M059J (cell line): ENCODE measurements around the gene C1RL. TPM values are rescaled to one million over a fixed set of nuclear protein-coding genes. Genes with fewer than 3 reads are reported as not detected.
A peak's percentile ranks its signal among the peaks of the same experiment; 100 is the strongest.

Experiments used
- DNase-seq: peaks from one replicate; pipeline ENCODE4 v3.0.0-alpha.2; 2012; ENCODE audit warnings: low read depth
- total RNA-seq: library from RNA; depleted of rRNA; stranded (reverse); fragments of >200 nt; shearing (Covaris generic); gene quantifications from 2 replicates; pipeline ENCODE4 v1.2.3, GENCODE V29; 2014

C1RL gene
- total RNA-seq, 1 experiment from 2014 or later, result 22.1 TPM

DNA sequence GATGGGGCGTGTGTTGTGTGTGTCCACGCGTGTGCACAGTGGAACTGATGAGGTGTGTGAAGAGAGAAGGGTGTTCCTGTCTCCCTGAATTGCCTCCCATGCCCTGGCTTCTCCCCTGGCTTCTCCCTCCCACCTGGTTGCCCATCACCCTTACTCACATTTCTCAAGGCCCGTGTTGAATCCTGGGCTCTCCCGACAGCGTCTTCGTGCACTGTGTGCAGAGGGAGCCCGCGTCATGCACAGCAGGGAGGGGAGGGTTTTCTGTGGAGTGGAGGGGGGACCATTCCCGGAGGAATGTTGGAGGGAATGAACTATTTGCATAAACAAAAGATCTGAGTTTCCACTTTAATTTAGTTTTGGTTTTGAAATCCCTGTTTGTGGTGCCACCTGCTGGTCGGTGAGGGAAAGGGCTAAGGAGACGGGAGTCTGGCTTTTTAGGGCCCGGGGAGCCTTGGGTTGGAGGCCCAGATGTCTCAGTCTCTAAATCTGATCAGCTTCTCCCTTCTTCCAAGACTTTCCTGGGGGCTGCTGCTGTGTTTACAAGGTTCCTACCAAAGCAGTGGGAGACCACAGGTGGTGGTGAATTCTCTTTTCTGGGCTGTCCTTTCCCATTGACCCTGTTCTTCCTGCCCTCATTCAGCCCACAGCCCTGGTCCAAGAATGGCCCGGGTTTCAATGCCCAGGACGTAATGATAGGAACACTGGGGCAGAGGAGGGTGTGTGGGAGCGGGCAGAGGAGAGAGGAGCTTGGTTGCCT is 16.6 kb downstream of the C1RL start, which contains the start of gene C1R:
Gene C1R, minus strand, starts transcription at position 217 of the 757 bp plus-strand sequence. Its CDS starts 57 bp downstream, at position 160.
- DNase-seq, result peak; percentile 79

DNA sequence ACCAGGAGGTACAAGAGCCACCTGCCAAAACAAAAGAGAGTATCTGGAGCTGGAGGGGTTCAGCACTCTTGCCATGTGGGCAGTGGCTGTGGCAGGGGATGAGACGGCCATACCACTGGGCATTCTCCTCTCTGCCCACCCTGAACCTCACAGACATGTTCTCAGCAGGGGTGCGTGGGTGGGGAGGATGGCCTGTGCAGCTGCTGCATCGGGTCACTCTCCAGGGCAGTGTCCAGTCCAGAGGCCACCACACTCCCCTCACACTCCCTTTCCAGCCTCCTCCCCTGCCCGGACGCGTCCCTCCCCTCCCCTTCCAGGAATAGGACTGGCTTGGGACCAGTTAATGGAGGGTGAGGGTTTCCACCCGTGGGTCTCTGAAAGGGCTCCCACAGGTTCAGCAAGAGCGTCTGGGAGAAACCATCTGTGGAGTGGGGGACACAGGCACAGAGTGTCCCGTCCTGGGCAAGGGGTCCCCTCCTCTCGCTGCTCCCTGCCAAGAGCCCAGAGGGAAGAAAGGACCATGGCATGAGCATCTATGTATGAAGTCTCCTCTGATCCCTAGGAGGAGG is 17.3 kb downstream of the C1RL start:
- no peak for DNase-seq

DNA sequence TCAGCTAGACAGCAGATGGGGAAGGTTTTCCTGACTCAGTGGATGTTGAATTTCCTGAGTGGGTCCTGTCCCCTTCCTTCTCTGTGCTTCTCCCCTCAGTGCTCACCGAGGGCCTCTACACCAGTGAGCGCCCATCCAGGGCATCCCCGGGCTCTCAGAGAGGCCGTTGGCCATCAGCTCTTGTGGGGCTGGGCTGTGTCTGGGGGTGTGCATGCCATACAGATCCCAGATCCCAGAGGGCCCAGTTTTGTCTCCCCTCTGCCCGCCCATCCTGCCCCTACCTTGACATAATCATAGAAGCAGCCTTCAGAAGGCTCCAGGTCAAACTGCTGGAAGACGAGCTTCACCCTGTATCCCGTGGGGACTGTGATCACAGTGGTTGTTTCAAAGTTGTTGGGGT is 17.8 kb downstream of the C1RL start:
- no peak for DNase-seq

DNA sequence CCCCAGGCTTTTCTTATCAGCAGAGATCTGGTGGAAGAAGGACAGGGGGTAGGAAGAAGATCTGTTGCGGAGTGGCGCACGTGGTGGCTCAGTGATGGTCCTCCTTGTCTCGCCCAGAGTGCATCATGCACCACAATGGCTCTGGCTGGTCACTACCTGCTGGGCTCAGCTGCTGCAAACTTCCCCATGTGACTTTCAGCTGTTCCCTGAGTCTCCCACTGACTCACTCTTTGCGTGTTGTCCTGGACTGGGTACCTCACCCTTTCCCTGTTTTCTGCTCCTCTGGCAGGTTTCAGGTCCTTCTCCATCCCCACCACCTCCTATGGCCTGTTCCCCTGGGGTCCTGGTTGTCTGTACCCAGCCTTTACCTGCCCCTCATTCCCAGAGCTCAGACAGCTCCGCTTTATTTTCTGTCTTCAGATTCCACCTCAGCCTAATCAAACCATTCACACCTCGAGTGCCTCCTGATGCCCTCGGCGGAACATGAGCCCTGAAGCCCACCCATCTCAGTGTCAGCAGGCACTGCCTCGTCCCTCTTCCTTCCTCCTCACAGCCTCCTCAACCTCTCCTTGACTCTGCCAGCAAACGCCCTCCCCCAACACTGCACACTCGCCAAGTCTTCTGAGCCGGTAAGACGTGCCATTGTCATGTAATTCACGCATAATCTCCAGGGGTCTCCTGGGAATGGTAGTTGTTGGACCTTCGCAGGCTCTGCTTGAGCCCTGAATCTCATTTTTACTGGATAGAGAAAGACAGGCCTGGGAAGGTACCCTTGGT is 18.6 kb downstream of the C1RL start:
- DNase-seq, result no peak

DNA sequence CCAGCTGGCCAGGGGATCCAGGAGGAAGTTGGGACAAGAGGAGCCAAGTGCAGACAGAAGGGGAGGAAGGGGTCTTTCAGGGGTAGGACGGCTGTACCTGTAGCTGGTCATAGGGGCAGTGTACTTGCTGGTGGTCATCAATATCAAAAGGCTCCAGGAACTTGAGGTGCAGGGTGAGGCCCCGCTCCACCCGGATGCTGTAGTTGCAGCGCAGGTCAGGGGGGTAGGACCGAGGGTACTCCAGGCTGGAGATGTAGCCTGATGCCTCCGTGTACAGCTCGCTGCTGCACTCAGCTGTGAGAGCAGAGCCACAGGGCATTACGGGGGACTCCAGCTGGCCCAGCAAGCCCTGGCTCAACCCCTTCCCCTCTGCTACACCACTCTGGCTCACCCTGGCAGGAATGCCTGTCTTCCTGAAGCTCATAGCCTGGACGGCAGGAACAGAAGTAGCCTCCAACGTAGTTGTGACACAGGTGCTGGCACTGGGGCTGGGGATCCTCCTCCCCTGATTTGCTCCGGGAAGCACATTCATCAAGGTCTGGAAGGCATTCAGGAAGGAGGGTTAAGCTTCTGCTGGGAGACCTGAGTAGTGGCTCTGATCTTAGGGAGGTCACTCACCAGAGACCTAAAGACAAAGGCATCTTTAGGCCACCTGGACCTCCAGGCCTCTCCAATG is 19.7 kb downstream of the C1RL start:
- DNase-seq, result no peak

DNA sequence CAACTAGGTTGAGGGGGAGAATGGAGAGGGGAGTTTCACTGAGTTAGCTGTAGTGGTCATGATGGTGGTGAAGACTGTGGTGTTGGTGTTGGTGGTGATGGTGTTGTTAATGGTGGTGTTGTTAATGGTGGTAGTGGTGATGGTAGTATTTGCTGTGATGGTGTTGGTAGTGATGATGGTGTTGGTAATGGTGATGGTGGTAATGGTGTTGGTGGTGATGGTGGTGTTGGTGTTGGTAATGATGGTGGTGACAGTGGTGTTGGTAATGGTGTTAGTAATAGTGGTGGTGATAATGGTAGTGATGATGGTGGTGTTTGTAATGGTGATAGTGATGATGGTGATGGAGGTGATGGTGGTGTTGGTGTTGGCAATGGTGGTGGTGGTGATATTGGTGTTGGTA is 25.9 kb downstream of the C1RL start:
- no peak for DNase-seq

DNA sequence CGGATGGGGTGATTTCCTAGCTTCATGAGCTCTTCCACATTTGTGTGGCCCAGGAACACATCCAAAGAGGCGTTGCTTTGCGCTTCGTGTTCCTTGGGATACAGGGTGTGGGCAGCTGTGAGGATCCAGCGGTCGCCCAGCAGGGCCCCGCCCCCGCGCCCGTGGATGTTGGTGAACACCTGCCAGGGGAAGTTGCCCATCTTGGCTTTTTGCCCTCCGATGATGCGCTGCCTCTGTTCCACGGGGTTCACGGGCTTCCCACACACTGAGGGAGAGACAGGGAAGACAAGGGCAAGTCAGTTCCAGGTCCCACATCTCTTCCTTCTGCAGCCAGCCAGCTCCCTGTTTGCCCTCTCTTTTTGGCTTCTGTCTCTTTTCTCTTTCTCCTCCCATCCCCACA is 28.0 kb downstream of the C1RL start:
- no peak for DNase-seq

DNA sequence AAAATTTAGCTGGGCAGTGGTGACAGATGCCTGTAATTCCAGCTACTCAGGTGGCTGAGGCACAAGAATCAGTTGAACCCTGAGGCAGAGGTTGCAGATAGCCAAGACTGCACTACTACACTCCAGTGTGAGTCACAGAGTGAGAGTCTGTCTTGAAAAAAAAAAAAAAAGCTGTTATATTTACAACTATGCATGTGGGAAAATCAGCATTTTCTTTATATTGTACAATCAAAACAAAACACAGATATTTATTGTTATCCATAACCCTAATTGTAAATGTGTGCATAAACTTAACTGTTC is 29.2 kb downstream of the C1RL start:
- DNase-seq, result peak; percentile 83

DNA sequence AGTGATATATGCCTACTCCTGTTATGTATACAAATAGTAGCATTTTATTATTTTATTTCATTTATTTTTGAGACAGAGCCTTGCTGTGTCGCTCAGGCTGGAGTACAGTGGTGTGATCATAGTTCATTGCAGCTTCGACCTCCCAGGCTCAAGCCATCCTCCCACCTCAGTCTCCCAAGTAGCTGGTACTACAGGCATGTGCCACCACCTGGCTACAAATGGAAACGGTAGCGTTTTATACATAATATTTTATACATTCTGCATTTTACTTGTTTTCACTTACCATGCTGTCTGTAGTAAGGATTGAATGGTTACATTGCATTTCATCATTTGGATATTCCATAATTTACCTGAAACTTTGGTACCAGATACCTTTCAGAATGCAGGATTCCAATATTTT is 30.9 kb downstream of the C1RL start:
- no peak for DNase-seq

DNA sequence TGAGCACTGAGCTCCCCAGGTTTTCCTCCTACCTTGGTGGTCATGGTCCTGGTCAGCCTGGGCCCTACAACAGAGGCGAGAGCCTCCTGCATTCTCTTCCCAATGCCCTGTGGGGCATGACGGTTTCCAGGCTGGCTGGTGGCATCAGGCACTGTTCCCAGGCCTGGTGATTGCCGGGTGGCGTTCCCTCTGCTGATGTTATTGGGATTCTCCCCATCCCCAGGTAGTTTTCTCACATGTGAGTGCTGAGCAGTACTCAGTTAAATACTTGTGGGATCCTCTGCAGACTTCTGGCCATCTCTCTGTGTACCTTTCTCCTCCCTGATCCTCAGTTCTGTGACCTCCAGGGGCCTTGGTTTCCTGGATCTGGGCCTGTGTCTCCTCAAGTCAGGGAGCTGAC is 32.5 kb downstream of the C1RL start:
- no peak for DNase-seq

DNA sequence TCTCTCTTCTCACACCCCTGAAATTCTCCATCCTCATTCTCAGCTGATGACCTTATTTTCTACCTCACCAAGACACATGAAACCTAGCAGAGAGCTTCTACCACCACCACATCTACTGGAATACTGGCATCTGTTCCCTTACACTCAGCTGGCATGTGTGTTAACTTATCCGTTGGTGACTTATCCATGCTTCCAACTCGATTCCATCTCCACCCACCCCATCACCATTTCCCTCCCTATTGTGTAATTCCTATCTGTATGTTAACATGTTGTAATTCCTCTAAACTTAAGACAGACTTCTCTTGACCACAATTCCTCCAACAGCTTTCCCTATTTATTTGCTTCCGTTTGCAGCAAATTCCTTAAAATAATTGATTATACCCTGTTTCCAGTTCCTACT is 33.1 kb downstream of the C1RL start:
- no peak for DNase-seq

DNA sequence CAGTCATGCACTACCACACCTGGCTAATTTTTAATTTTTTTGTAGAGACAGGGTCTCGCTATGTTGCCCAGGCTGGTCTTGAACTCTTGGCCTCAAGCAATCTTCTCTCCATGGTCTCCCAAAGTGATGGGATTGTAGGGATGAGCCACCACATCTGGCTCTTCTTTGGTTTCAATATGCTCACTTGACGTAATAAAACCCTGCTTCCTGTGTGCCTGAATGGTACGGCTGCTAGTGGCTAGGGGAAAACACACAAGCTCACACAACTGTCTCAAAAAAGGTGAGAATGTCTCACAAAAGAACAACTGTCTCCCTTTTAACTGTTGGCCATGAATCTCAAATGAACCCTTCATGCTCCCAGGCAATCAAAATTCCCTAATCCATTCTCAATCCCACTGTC is 33.5 kb downstream of the C1RL start:
- no peak for DNase-seq

DNA sequence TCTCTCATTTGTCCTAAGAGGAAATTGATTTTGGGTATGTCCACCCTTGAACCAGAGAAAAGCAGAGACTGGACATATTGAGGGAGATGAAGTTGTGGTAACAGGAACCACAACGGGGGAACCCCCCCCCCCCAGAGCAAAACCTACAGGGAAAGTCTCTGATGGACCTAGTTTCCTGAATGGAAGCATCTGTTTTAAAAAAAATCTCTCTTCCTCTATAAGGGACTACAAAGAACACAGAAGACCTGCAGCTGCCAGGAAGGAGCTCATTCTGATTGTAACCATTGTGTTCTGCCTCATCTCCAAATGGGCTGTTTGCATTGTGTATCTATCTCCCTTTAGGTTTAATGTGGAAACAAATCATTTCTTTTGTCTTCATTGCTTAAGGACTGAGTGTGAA is 35.1 kb downstream of the C1RL start:
- no peak for DNase-seq

DNA sequence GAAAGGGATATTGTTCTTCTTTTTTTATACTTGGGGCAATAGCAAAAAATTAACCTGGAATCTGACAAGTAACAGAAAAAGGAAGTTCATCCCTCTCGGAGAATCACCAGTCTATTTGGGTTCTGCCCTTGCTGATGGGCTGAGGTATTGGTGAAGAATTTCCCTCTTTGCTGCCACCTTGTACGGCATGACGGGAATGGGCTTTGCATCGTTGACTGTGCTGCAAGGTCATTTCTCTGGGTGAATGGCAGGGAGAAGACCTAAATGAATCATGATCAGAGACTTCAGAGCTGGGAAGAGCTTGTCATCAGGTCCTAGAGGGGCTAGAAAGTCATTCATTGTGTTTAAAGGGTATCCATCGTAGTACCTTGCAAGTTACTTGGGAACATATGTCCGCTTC is 36.5 kb downstream of the C1RL start:
- no peak for DNase-seq

DNA sequence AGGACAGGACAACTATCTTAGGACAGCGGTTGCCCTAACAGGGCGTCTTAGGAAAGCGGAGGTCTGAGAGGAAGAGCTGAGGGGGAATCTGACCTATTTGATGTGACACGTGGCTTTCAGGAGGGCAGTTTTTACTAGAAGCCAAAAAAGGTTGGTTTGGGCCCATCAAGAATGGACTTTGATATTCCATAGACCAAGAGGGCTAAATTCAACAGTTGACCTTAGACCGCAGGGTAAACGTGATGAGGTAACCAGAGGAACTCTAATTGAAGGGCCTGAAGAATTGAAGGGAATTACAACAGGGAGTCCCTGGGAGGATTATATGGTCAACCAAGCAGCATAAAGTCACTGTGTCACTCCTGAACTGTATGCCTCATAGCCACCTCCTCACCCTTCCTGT is 37.0 kb downstream of the C1RL start:
- no peak for DNase-seq

DNA sequence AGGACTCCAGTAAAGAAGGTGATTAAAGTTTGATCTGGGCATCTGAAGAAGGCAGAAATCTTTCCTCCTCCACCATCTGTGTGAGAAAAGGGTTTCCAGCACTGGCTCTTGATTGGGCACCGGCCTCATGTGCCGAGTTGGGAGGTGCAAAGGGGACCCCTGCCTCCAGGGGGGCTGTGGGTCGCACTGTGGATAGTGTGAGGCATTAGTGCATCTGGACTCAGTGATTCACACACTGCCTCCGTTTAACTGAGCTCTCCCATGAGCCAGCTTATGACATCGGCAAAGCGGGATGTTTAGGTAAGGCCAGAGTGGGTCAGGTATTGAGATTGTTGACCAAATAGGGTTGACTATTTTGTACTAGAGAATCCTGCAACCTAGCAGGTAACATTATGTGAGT is 39.6 kb downstream of the C1RL start:
- DNase-seq, result no peak

DNA sequence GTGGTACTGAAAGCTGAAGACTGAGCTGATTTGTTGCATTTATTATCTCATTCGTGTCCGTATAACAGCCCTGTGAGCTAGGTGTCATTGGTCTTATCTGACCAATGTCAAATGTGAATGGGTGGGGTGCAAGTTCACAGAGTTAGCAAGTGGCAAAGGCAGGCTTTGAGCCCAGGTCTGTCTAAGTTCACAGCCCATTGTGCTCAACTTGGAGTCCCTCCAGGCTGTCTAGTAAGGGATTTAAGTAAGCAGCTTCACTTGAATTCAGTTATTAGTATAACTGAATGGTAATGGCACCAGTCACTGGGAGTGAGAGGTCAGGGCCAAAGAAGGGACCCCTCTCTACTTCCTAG is 40.0 kb downstream of the C1RL start:
- DNase-seq, result no peak

DNA sequence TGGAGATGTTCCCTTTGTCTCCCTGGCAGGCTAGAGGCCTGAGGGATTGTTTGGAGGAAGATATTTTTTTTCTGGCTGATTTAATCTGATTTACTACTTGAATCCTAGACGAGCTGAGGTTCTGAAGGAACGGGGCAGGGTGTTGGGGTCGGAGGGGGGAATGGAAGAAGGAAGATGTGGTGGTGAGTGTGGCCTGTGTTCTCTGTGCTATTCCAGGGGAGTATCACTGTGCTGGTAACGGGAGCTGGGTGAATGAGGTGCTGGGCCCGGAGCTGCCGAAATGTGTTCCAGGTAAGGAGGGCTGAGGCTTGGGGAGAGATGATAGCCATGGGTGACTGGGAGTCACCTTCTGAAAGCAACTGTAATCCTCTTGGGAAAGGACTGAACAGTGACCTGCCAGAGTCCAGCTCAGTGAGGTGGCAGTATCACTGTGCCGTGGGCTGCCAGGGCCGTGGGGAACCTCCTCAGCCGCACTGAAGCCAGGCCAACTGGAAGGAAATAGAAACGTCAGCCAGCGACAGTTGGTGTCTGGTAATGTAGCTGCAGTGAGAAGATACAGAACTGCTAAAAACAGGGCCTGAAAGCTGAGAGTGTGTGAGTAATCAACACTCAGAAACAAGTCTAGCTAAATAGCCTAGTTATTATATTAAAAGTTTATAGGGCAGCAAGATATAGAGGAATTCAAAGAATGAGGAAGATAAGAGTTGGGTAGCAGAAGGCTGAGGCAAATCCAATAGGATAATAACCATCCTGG is 40.6 kb downstream of the C1RL start:
- no peak for DNase-seq

DNA sequence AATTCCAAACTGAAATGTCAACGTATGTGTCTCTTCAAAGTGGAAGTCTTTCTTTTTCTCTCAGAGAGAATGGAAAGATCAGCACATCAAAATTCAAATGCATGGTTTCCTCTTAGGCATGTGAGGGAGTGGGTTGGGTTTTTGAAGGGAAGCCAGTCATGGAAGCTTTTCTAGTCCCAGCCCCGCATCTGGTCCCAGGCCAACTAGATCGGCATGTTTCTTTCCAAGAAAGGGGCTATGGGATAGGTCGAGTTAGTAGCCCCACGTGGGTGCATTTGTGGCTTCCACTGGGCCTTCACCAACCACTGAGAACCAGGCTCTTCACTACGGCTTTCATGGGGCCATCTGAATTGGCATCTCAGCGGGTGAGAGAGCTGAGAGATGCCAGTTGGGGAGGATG is 41.9 kb downstream of the C1RL start:
- DNase-seq, result no peak

DNA sequence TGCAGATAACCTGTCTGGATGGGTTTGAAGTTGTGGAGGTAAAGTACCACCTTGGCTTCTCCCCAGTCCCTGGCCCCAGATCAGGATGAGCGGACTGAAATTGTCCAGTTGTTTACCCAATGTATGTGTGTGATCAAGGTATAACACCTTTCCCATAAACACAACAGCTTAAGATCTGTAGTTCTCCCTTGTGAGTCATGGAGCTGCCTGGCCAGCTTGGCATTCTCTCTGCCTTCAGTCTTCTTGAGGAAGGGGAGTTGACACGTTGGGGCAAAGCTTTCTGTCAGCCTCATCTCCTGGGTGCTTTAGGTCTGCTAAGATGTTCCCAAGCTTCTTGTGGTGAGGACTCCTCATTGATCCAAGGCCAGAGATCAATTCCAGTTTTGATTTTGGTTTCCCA is 42.4 kb downstream of the C1RL start:
- DNase-seq, result no peak

DNA sequence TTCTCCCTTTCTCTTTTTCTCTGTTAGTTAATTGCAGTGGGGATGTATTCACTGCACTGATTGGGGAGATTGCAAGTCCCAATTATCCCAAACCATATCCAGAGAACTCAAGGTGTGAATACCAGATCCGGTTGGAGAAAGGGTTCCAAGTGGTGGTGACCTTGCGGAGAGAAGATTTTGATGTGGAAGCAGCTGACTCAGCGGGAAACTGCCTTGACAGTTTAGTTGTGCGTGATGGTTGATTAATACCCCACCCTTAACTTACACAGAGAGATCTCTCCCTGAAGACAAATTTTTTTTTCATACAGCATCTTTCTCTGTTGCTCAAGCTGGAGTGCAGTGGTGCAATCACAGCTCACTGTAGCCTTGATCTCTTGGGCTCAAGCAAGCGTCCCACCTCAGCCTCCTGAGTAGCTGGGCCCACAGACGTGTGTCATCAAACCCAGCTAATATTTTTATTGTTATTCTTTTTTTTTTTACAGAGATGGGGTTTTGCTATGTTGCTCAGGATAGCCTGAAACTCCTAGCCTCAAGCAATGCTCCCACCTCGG is 43.9 kb downstream of the C1RL start:
- DNase-seq, result no peak

DNA sequence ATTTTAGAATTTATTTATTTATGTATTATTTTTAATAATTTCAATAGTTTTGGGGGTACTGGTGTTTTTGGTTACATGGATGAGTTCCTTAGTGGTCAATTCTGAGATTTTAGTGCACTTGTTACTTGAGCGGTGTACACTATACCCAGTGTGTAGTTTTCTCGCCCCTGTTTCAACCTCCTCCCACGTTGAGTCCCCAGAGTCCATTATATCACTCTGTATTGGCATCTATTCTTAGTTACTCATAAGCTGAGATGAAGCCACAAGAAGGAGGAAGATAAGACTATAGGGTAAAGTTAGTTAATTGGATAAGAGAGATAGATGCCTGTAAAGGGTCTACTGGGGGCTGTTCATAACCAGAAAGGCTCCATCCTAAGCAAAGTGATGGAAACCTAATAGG is 44.5 kb downstream of the C1RL start:
- DNase-seq, result no peak
